ENCODE results near the gene GABBR2. TPM values are rescaled to one million over a fixed set of nuclear protein-coding genes. Genes with fewer than 3 reads are reported as not detected.
"Not testable (repeated sequence)": the region's sequence is repeated elsewhere in the genome, so short reads cannot be mapped to it uniquely, and the experiment has no call there.

The GABBR2 gene
- total RNA-seq, 1 experiment from 2014 or later = 0.91 TPM

GRCh38 chr9:98686961-98687855, 21.5 kb downstream of the GABBR2 start:
- no peak for DNase-seq (ENCODE audit: low spot score)

- not testable (repeated sequence) for DNase-seq (ENCODE audit: low spot score)
Observed at GRCh38 chr9:98684816-98685215, 23.9 kb downstream of the GABBR2 start.

GRCh38 chr9:98678244-98678842, 30.4 kb downstream of the GABBR2 start:
- no peak for DNase-seq (ENCODE audit: low spot score)

GRCh38 chr9:98673681-98674080, 35.1 kb downstream of the GABBR2 start:
- no peak for DNase-seq (ENCODE audit: low spot score)

GRCh38 chr9:98667005-98667640, 41.6 kb downstream of the GABBR2 start:
- DNase-seq (ENCODE audit: low spot score) = no peak

GRCh38 chr9:98665501-98665900, 43.2 kb downstream of the GABBR2 start:
- no peak for DNase-seq (ENCODE audit: low spot score)

- no peak for DNase-seq (ENCODE audit: low spot score)
Observed at GRCh38 chr9:98660541-98660940, 48.2 kb downstream of the GABBR2 start.

DNA sequence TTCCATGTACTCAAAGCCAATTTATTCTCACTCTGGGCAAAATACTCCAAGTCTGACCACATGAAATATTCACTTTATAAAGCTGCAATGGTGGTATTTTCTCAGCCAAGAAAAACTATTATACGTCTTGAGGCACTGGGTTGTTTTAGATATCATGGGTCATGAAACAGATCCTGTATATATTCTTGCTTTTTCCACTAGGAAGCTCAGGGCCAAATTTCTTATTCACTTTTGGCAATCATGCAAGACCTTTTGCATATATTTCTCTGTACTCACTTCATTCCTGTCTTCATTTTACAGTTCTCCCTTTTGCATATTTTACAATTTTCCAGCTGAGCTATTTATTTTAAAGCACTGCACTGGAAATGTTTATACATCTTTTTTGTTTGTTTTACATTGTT, 49.8 kb downstream of the GABBR2 start:
- DNase-seq (ENCODE audit: low spot score) = no peak

GRCh38 chr9:98657897-98658296, 50.8 kb downstream of the GABBR2 start:
- no peak for DNase-seq (ENCODE audit: low spot score)

GRCh38 chr9:98656511-98656910, 52.2 kb downstream of the GABBR2 start:
- no peak for DNase-seq (ENCODE audit: low spot score)

- DNase-seq (ENCODE audit: low spot score) = not testable (repeated sequence)
Observed at GRCh38 chr9:98655428-98655827, 53.3 kb downstream of the GABBR2 start.

DNA sequence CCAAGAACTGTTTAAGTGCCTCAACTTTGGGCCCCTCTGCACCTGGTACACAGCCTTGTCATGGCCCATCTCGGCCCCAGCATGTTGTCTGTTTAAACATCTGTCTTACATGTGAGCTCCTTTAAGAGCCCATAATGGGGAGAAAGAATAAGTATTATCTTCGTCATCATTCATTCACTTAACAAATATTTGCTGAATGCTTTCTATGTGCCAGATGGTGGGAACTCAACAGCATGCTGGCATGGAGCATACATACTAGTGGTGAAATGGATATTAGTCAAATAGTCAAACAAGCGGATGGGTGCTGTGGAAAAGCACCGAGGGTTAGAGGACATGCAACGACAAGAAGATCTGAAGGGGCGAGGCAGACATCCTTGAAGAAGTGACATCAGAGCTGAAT, 54.5 kb downstream of the GABBR2 start:
- DNase-seq (ENCODE audit: low spot score) = no peak

- no peak for DNase-seq (ENCODE audit: low spot score)
Observed at GRCh38 chr9:98652741-98653140, 56.0 kb downstream of the GABBR2 start.

- DNase-seq (ENCODE audit: low spot score) = no peak
Observed at GRCh38 chr9:98652302-98652701, 56.4 kb downstream of the GABBR2 start.

GRCh38 chr9:98647236-98647635, 61.5 kb downstream of the GABBR2 start:
- DNase-seq (ENCODE audit: low spot score) = no peak

- no peak for DNase-seq (ENCODE audit: low spot score)
Observed at GRCh38 chr9:98644011-98644410, 64.7 kb downstream of the GABBR2 start.

DNA sequence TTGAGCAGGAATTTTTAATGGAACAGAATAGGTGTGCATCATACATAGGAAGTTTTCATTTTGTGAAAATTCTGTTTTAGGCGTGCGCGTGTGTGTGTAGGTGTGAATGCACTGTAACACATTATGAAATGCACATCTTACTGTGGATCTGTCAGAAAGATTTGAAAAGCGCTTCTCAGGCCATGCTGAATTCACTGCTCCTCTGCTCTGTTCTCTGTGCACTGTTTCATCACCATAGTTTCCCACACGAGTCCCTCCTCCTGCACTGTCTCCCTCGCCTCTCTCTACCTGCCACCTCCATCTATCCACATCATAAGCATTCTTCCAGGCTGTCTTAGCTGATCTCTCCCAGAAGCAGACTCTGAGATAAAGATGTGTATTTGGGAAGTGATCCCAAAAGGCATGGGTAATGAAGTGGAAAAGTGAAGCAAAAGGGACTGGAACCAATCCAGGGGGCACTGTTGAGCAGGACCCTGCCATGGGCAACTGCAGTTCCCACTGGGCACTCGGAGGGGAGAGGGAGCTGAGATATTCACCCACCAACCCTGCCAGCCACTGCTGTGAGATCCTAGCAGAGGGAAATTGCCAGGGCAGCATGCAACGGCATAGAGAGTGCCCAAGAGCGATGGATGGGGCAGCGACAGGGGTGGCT, 65.9 kb downstream of the GABBR2 start:
- no peak for DNase-seq (ENCODE audit: low spot score)

GRCh38 chr9:98641695-98642094, 67.0 kb downstream of the GABBR2 start:
- DNase-seq (ENCODE audit: low spot score) = no peak

- no peak for DNase-seq (ENCODE audit: low spot score)
Observed at GRCh38 chr9:98640394-98640793, 68.3 kb downstream of the GABBR2 start.

GRCh38 chr9:98639133-98639532, 69.6 kb downstream of the GABBR2 start:
- DNase-seq (ENCODE audit: low spot score) = no peak

DNA sequence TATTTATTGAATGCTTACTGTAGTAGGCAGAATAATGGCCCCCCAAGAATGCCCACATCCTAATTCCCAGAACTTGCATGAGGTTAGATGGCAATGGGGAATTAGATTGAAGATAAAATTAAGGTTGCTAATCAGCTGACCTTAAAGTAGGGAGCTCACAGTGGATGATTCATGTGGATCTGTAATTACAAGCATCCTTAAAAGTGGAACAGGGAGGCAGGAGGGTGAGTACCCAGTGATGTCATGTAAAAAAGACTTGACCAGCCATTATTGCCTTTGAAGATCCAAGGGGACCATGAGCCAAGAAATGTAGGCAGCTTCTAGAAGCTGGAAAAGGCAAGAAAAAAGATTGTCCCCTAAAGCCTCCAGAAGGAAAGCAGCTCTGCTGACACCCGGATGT, 71.4 kb downstream of the GABBR2 start:
- DNase-seq (ENCODE audit: low spot score) = no peak

DNA sequence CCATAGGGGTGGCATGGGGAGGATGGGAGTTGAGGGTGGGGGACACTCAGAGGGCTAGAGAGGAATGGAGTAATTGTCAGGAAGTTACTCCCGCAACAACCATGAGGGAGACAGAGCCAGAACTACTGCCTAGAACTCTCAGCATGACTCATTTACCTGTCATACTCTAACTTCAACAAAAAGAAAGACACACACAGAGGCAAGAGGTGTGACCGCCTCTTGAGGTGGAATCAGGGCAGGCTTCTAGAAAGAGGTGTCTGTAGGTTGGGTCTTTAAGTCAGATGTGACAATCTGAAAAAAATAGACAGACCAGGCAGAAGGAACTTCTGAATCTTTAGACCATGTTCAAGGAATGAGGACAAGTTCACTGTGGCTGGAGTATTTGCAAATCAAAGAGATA, 73.4 kb downstream of the GABBR2 start:
- no peak for DNase-seq (ENCODE audit: low spot score)

All from H4 (cell line).